HG02943 (cell line): ENCODE results near the gene KHSRP.
A peak's percentile ranks its signal among the peaks of the same experiment; 100 is the strongest.

Experiments used
- ATAC-seq: cut with Tn5 transposase; IDR thresholded peaks from one replicate; pipeline ENCODE4 v1.9.1; 2021; ENCODE audit warnings: mild to moderate bottlenecking, low read depth, moderate library complexity; ENCODE audit not compliant: unreplicated experiment

KHSRP gene

GRCh38 chr19:6424195-6424938, at the start of gene KHSRP:
KHSRP (minus strand) TSS chr19:6424811; CDS start chr19:6424701, 110 bp downstream.
- ATAC-seq, result no peak

- no peak for ATAC-seq
These were observed 49.0 kb upstream of the KHSRP start for GRCh38 chr19:6473647-6474046.

GRCh38 chr19:6472713-6473112, 48.1 kb upstream of the KHSRP start:
- ATAC-seq, result no peak

- ATAC-seq, result no peak
These were observed 46.5 kb upstream of the KHSRP start for GRCh38 chr19:6471076-6471475.

- ATAC-seq, result no peak
These were observed 45.6 kb upstream of the KHSRP start for GRCh38 chr19:6470173-6470572.

- ATAC-seq, result no peak
These were observed 42.8 kb upstream of the KHSRP start for GRCh38 chr19:6467384-6467783.

GRCh38 chr19:6466526-6467248, 42.1 kb upstream of the KHSRP start:
- ATAC-seq, result no peak

GRCh38 chr19:6465663-6466062, 41.1 kb upstream of the KHSRP start:
- no peak for ATAC-seq

- no peak for ATAC-seq
These were observed 40.4 kb upstream of the KHSRP start for GRCh38 chr19:6465006-6465405.

- ATAC-seq, result no peak
These were observed 39.7 kb upstream of the KHSRP start, which contains the start of gene CRB3 for GRCh38 chr19:6464070-6464873. CRB3 (plus strand) TSS chr19:6464271; CDS start chr19:6464702, 431 bp downstream.

- ATAC-seq, result peak; percentile 67
These were observed 35.7 kb upstream of the KHSRP start for GRCh38 chr19:6460099-6460884.

- peak; percentile 23 for ATAC-seq
These were observed 34.9 kb upstream of the KHSRP start, which contains the start of gene SLC25A23 for GRCh38 chr19:6459262-6460098. SLC25A23 (minus strand) TSS chr19:6459792; CDS start chr19:6459628, 164 bp downstream.

GRCh38 chr19:6458695-6459261, 34.2 kb upstream of the KHSRP start:
- no peak for ATAC-seq

- ATAC-seq, result no peak
These were observed 33.5 kb upstream of the KHSRP start for GRCh38 chr19:6457958-6458694.

GRCh38 chr19:6455924-6456323, 31.3 kb upstream of the KHSRP start:
- no peak for ATAC-seq

GRCh38 chr19:6453951-6454565, 29.4 kb upstream of the KHSRP start:
- no peak for ATAC-seq

- no peak for ATAC-seq
These were observed 28.3 kb upstream of the KHSRP start for GRCh38 chr19:6452899-6453298.

- ATAC-seq, result no peak
These were observed 27.6 kb upstream of the KHSRP start for GRCh38 chr19:6452223-6452614.
